NCI-H345 treated with DMSO at 0.1 percent for 48 hours (cell line): ENCODE results near the gene CAGE1.

Source experiments
- DNase-seq: peaks from one replicate; lab custom pipeline; 2025; ENCODE audit not compliant: unreplicated experiment; lab: John Stamatoyannopoulos, UW

The CAGE1 gene

GRCh38 chr6:7389451-7390225 is at the start of gene CAGE1, which contains the start of gene RIOK1:
CAGE1 (minus strand) TSS chr6:7389742; CDS start chr6:7387173, 2,569 bp downstream.
RIOK1 (plus strand) TSS chr6:7389808; CDS start chr6:7390003, 195 bp downstream.
- DNase-seq: peak; percentile 31

- no peak for DNase-seq
Observed at GRCh38 chr6:7439228-7439627, 49.7 kb upstream of the CAGE1 start.

- DNase-seq: no peak
Observed at GRCh38 chr6:7438011-7438410, 48.5 kb upstream of the CAGE1 start.

- DNase-seq: no peak
Observed at GRCh38 chr6:7434672-7435071, 45.1 kb upstream of the CAGE1 start.

- no peak for DNase-seq
Observed at GRCh38 chr6:7433121-7433617, 43.6 kb upstream of the CAGE1 start.

GRCh38 chr6:7432391-7433120 is 43.0 kb upstream of the CAGE1 start:
- DNase-seq: no peak

- no peak for DNase-seq
Observed at GRCh38 chr6:7431674-7432390, 42.3 kb upstream of the CAGE1 start.

- no peak for DNase-seq
Observed at GRCh38 chr6:7431313-7431673, 41.8 kb upstream of the CAGE1 start.

GRCh38 chr6:7426447-7427169 is 37.1 kb upstream of the CAGE1 start:
- no peak for DNase-seq

- DNase-seq: no peak
Observed at GRCh38 chr6:7425808-7426190, 36.3 kb upstream of the CAGE1 start.

- DNase-seq: no peak
Observed at GRCh38 chr6:7424967-7425807, 35.6 kb upstream of the CAGE1 start.

GRCh38 chr6:7424058-7424457 is 34.5 kb upstream of the CAGE1 start:
- no peak for DNase-seq

- no peak for DNase-seq
Observed at GRCh38 chr6:7421066-7421465, 31.5 kb upstream of the CAGE1 start.

GRCh38 chr6:7419065-7419464 is 29.5 kb upstream of the CAGE1 start:
- no peak for DNase-seq

GRCh38 chr6:7418238-7418905 is 28.8 kb upstream of the CAGE1 start:
- no peak for DNase-seq

GRCh38 chr6:7417684-7418083 is 28.1 kb upstream of the CAGE1 start:
- DNase-seq: no peak

GRCh38 chr6:7414811-7415210 is 25.3 kb upstream of the CAGE1 start:
- no peak for DNase-seq

- DNase-seq: no peak
Observed at GRCh38 chr6:7413151-7413823, 23.7 kb upstream of the CAGE1 start.

- no peak for DNase-seq
Observed at GRCh38 chr6:7411328-7411727, 21.8 kb upstream of the CAGE1 start.
